Measurements from ENCODE around the gene FYN.

Gene FYN

DNA sequence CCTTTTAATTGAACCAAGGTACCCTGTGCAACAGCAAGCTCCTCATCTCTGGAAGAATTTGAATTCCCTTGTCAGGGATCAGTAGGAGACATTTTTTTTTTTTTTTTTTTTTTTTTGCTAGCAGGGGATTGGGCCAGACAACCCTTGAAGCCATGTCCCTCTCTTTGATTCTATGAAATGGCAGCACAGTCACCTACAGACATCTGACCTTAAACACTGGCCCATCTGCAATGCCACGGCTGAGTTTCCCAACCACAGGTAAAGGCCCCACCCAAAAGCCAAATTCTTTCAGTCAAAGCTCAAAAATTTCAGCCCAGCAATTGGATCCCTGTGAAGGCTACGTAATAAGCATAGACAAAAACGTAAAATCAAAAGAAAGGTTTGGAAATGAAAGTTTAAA, 94.2 kb downstream of the FYN start:
- Histone ChIP-seq H3K27ac (ENCODE audit: low read depth, low read length) (no peak overlapping the region), H3K9me2 (replicated peaks; ENCODE audit: insufficient read depth, low read length) (no peaks in the 10 kb centered on the region), H3K27me3 (ENCODE audit: low read length) (no peaks in the 10 kb centered on the region), H4K20me1 (ENCODE audit: low read depth, low read length) (no peaks in the 10 kb centered on the region), H3K36me3 (ENCODE audit: low read length) (no peaks in the 10 kb centered on the region), H3K4me3 (ENCODE audit: insufficient read depth, low read length, poor library complexity, severe bottlenecking) (no peak overlapping the region), H3K4me2 (ENCODE audit: low read depth, low read length, poor library complexity, severe bottlenecking) (no peak overlapping the region), H3K9me3 (ENCODE audit: insufficient read depth, low read length) (no peaks in the 10 kb centered on the region), H3F3A (ENCODE audit: insufficient read depth) (no peaks in the 10 kb centered on the region), H3K9ac (ENCODE audit: low read length) (no peak overlapping the region), H3K79me2 (ENCODE audit: insufficient read depth, low read length) (no peaks in the 10 kb centered on the region), H2AFZ (ENCODE audit: low read depth, low read length, severe bottlenecking) (no peak overlapping the region)
- TF ChIP-seq, protein P1, sequence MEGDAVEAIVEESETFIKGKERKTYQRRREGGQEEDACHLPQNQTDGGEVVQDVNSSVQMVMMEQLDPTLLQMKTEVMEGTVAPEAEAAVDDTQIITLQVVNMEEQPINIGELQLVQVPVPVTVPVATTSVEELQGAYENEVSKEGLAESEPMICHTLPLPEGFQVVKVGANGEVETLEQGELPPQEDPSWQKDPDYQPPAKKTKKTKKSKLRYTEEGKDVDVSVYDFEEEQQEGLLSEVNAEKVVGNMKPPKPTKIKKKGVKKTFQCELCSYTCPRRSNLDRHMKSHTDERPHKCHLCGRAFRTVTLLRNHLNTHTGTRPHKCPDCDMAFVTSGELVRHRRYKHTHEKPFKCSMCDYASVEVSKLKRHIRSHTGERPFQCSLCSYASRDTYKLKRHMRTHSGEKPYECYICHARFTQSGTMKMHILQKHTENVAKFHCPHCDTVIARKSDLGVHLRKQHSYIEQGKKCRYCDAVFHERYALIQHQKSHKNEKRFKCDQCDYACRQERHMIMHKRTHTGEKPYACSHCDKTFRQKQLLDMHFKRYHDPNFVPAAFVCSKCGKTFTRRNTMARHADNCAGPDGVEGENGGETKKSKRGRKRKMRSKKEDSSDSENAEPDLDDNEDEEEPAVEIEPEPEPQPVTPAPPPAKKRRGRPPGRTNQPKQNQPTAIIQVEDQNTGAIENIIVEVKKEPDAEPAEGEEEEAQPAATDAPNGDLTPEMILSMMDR (IDR thresholded peaks at IDR 0.05; ENCODE audit: insufficient read depth, low read length, poor library complexity, severe bottlenecking): no peak

DNA sequence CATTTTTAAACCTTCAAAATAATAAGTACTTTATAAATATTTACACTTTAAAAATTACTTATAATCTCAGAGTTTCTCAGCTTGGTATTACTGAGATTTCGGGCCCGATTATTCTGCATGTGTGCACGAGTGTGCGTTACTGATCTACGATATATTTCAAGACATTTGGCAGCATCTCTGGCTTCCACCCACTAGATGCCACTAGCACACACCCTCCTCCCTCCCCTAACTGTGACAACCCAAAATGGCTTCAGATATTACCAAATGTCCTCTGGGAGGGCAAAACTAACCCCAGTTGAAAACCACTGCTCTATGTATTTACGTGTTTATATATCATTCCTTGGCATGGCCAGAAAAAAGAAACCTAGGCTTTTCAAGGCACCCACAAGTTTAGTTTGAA, 95.9 kb downstream of the FYN start:
- Histone ChIP-seq H3K9me2 (replicated peaks; ENCODE audit: insufficient read depth, low read length) (no peaks in the 10 kb centered on the region), H3K36me3 (ENCODE audit: low read length) (no peaks in the 10 kb centered on the region), H3F3A (ENCODE audit: insufficient read depth) (no peaks in the 10 kb centered on the region), H4K20me1 (ENCODE audit: low read depth, low read length) (no peaks in the 10 kb centered on the region), H3K27me3 (ENCODE audit: low read length) (no peaks in the 10 kb centered on the region), H3K27ac (ENCODE audit: low read depth, low read length) (no peak overlapping the region), H3K79me2 (ENCODE audit: insufficient read depth, low read length) (no peaks in the 10 kb centered on the region), H3K4me2 (ENCODE audit: low read depth, low read length, poor library complexity, severe bottlenecking) (no peak overlapping the region), H3K9ac (ENCODE audit: low read length) (no peak overlapping the region), H2AFZ (ENCODE audit: low read depth, low read length, severe bottlenecking) (no peak overlapping the region), H3K9me3 (ENCODE audit: insufficient read depth, low read length) (no peaks in the 10 kb centered on the region), H3K4me3 (ENCODE audit: insufficient read depth, low read length, poor library complexity, severe bottlenecking) (no peak overlapping the region)
- TF ChIP-seq, protein P1 (IDR thresholded peaks at IDR 0.05; ENCODE audit: insufficient read depth, low read length, poor library complexity, severe bottlenecking): no peak
- no peak for TF ChIP-seq EZH2phosphoT487 (conservative IDR thresholded peaks at IDR 0.05; ENCODE audit: low read length)

DNA sequence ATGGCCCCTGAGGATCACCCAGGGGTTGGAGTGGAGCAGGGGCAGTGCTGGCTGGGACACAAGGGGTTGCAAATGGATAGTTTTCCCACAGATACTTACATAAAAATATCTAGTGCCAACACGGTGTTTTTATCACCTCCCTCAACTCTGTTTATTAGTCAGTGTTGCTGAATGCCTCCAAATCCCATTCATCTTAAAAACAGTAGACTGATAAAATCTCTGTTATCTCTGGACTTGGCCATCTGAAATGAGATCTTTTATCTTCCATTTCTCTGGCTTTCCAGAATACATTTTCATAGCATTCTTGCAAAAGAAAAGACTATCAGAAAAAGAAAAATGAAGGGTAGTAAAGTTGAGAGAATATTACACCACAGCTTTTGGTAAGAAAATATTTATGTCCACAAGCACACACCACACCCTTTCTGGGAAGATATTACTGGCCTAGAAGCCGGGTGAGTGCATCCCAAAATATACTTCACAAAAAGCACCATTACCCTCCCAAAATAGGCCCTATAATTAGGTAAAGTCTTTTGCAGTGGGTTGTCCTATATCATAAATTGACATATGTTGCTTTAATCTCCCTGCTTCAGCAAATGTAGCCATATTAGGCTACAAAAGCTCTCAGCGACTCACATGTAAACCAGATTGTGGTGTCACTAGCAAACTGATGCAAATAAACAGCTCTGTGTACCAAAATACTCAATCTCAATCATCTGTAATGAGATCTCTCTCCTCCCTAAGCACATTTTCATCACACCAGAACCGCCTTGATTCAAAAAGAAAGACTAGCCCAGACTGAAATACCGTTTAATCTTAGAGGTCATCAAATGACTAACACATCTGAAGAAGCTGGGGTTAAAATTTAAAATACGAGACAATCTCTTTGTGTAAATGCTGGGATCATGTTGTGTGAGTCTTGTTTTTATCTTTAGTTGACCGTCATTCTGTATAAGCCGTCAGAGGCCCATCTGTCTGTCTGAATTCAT, 96.7 kb downstream of the FYN start:
- Histone ChIP-seq H3F3A (ENCODE audit: insufficient read depth) (no peaks in the 10 kb centered on the region), H3K27me3 (ENCODE audit: low read length) (no peaks in the 10 kb centered on the region), H3K36me3 (ENCODE audit: low read length) (no peaks in the 10 kb centered on the region), H3K27ac (ENCODE audit: low read depth, low read length) (no peak overlapping the region), H3K4me2 (ENCODE audit: low read depth, low read length, poor library complexity, severe bottlenecking) (no peak overlapping the region), H3K9me2 (replicated peaks; ENCODE audit: insufficient read depth, low read length) (no peaks in the 10 kb centered on the region), H4K20me1 (ENCODE audit: low read depth, low read length) (no peaks in the 10 kb centered on the region), H3K4me3 (ENCODE audit: insufficient read depth, low read length, poor library complexity, severe bottlenecking) (no peak overlapping the region), H3K9me3 (ENCODE audit: insufficient read depth, low read length) (no peaks in the 10 kb centered on the region), H3K9ac (ENCODE audit: low read length) (no peak overlapping the region), H3K79me2 (ENCODE audit: insufficient read depth, low read length) (no peaks in the 10 kb centered on the region), H2AFZ (ENCODE audit: low read depth, low read length, severe bottlenecking) (no peak overlapping the region)
- TF ChIP-seq, protein P1 (IDR thresholded peaks at IDR 0.05; ENCODE audit: insufficient read depth, low read length, poor library complexity, severe bottlenecking): no peak
- TF ChIP-seq EZH2phosphoT487 (conservative IDR thresholded peaks at IDR 0.05; ENCODE audit: low read length): no peak

Data from SU-DHL-6 (cell line).